ENCODE results near the gene CYLD.

The CYLD gene

DNA sequence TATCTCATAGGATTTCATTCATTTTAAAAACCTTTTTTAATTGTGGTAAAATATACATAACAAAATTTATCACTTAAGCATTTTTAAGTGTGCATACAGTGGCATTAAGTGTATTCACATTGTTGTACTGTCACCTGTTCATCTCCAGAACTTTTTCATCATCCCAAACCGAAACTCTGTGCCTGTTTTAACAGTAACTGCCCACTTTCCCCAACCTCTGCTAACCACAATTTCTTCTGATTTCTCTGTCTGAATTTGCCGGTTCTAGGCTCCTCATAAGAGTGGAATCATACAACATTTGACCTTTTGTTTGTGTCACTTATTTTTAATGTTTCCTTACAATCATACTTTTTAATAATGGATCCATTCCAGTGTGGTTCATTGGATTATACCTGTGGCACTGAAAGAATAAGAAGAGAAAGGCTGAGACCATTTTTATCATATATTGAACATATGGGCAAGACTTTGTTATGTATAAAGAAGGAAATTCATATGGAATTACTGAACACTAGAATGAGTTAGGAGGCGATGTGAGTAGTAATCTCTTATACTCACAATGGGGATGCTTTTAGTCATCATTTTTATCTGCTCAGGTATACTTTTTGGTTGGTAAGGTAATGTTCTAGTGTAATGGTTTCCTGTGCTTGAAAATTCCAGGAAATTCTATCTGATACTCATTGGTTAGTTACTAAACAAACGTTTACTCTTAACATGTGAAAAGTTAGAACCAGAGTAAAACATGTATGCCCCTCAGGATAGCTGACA, 10.8 kb downstream of the CYLD start:
- Histone ChIP-seq H4K20me1 (ENCODE audit: insufficient read depth, low read length) (no peaks in the 10 kb centered on the region), H3K9ac (ENCODE audit: low read length) (no peak overlapping the region), H3K27me3 (ENCODE audit: insufficient read depth, low read length) (no peaks in the 10 kb centered on the region), H3K4me1 (ENCODE audit: insufficient read depth, low read length, severe bottlenecking) (no peaks in the 10 kb centered on the region), H3K4me2 (ENCODE audit: low read length) (no peak overlapping the region), H2AFZ (ENCODE audit: low read length) (no peak overlapping the region), H3K4me3 (ENCODE audit: low read depth, low read length, poor library complexity, severe bottlenecking) (no peak overlapping the region), H3F3A (ENCODE audit: insufficient read depth, low read length) (no peaks in the 10 kb centered on the region), H3K79me2 (ENCODE audit: insufficient read depth, low read length) (no peaks in the 10 kb centered on the region), H3K9me3 (ENCODE audit: low read length) (no peaks in the 10 kb centered on the region), H3K27ac (ENCODE audit: low read depth, low read length, poor library complexity, severe bottlenecking) (no peak overlapping the region), H3K9me2 (ENCODE audit: low read depth, low read length) (no peaks in the 10 kb centered on the region), H3K36me3 (ENCODE audit: insufficient read depth, low read length) (peaks cover 46% of the 10 kb centered on the region)
- no peak for TF ChIP-seq EZH2 (IDR thresholded peaks at IDR 0.05; ENCODE audit: borderline replicate concordance, low read length)
- TF ChIP-seq CTCF (IDR thresholded peaks at IDR 0.05; ENCODE audit: low read length): no peak

DNA sequence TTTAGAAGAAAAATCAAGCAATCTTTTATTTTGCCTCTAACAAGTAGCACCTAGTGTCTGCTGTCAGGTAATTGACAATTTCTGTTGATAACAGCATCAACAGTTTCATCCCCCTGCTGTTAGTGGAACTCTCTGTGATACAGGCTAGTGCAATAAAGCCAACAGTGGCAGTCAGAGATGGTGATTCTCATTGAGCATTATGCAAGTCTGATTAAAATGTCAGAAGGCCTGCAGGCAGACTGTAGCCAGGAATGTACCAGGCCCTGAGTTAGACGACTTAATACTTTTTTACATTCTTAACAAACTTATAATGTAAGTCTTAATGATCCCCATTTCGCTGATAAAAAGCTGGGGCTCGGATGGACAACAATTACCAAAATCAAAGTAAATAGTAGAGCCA, 14.6 kb downstream of the CYLD start:
- Histone ChIP-seq H3K9me3 (ENCODE audit: low read length) (no peaks in the 10 kb centered on the region), H3K27me3 (ENCODE audit: insufficient read depth, low read length) (no peaks in the 10 kb centered on the region), H3K27ac (ENCODE audit: low read depth, low read length, poor library complexity, severe bottlenecking) (no peak overlapping the region), H3K79me2 (ENCODE audit: insufficient read depth, low read length) (no peaks in the 10 kb centered on the region), H3K4me1 (ENCODE audit: insufficient read depth, low read length, severe bottlenecking) (no peaks in the 10 kb centered on the region), H2AFZ (ENCODE audit: low read length) (no peak overlapping the region), H3F3A (ENCODE audit: insufficient read depth, low read length) (no peaks in the 10 kb centered on the region), H3K4me3 (ENCODE audit: low read depth, low read length, poor library complexity, severe bottlenecking) (no peak overlapping the region), H3K9ac (ENCODE audit: low read length) (no peak overlapping the region), H3K4me2 (ENCODE audit: low read length) (no peak overlapping the region), H3K36me3 (ENCODE audit: insufficient read depth, low read length) (peaks cover 45% of the 10 kb centered on the region), H3K9me2 (ENCODE audit: low read depth, low read length) (no peaks in the 10 kb centered on the region), H4K20me1 (ENCODE audit: insufficient read depth, low read length) (no peaks in the 10 kb centered on the region)
- TF ChIP-seq CTCF (IDR thresholded peaks at IDR 0.05; ENCODE audit: low read length) (no peak), EZH2 (IDR thresholded peaks at IDR 0.05; ENCODE audit: borderline replicate concordance, low read length) (no peak)

- Histone ChIP-seq H3K4me1 (ENCODE audit: insufficient read depth, low read length, severe bottlenecking) (no peaks in the 10 kb centered on the region), H3K4me2 (ENCODE audit: low read length) (no peak overlapping the region), H3K36me3 (ENCODE audit: insufficient read depth, low read length) (peaks cover 48% of the 10 kb centered on the region), H3K9me2 (ENCODE audit: low read depth, low read length) (no peaks in the 10 kb centered on the region), H3K79me2 (ENCODE audit: insufficient read depth, low read length) (no peaks in the 10 kb centered on the region), H2AFZ (ENCODE audit: low read length) (no peak overlapping the region), H3K9me3 (ENCODE audit: low read length) (peaks cover 5% of the 10 kb centered on the region; the same call in 1 of the 2 replicates), H3K27ac (ENCODE audit: low read depth, low read length, poor library complexity, severe bottlenecking) (no peak overlapping the region), H3F3A (ENCODE audit: insufficient read depth, low read length) (no peaks in the 10 kb centered on the region), H3K27me3 (ENCODE audit: insufficient read depth, low read length) (no peaks in the 10 kb centered on the region), H3K4me3 (ENCODE audit: low read depth, low read length, poor library complexity, severe bottlenecking) (no peak overlapping the region), H3K9ac (ENCODE audit: low read length) (no peak overlapping the region), H4K20me1 (ENCODE audit: insufficient read depth, low read length) (no peaks in the 10 kb centered on the region)
- TF ChIP-seq EZH2 (IDR thresholded peaks at IDR 0.05; ENCODE audit: borderline replicate concordance, low read length) (no peak), CTCF (IDR thresholded peaks at IDR 0.05; ENCODE audit: low read length) (no peak)
These were observed 19.4 kb downstream of the CYLD start for GRCh38 chr16:50761267-50761666.
